Vagina (tissue), 2 donors: ENCODE data around the gene ADAMTS17. TPM values are rescaled to one million over a fixed set of nuclear protein-coding genes. Genes with fewer than 3 reads are reported as not detected.

Source experiments
- DNase-seq, 2 donors: peaks; one replicate each; pipeline ENCODE4 v3.0.0-alpha.2; 2017; ENCODE audit errors: extremely low spot score in 2 of 2
- H3K27ac ChIP-seq: fragments of 200-600 bp; sonication (generic); one replicate; pipeline ENCODE4 v1.5.1; 2019
- H3K27me3 ChIP-seq: fragments of 200-600 bp; sonication (generic); one replicate; pipeline ENCODE4 v1.5.1; 2019
- H3K36me3 ChIP-seq, 2 donors: fragments of 200-600 bp; sonication (generic); one replicate each; pipeline ENCODE4 v1.5.1; 2017 to 2019
- H3K4me1 ChIP-seq: fragments of 200-600 bp; sonication (generic); one replicate; pipeline ENCODE4 v1.5.1; 2019
- H3K4me3 ChIP-seq, 2 donors: fragments of 200-600 bp; sonication (generic); 1 replicate in 1 of 2; 2 replicates in 1 of 2; pipeline ENCODE4 v1.5.1; 2016 to 2019
- H3K9me3 ChIP-seq: fragments of 200-600 bp; sonication (generic); one replicate; pipeline ENCODE4 v1.5.1; 2019
- POLR2A ChIP-seq, 2 donors: fragments of 450-650 bp; IDR thresholded peaks; one replicate each; pipeline ENCODE4 v1.6.1; 2017; ENCODE audit warnings: antibody characterized with exemption in 2 of 2, mild to moderate bottlenecking in 2 of 2, moderate library complexity in 2 of 2
- POLR2AphosphoS5 ChIP-seq, 2 donors: sonication (generic); formaldehyde crosslinking; IDR thresholded peaks; one replicate each; pipeline ENCODE4 v1.9.0; 2017; ENCODE audit warnings: antibody characterized with exemption in 2 of 2, mild to moderate bottlenecking in 2 of 2, low read depth in 1 of 2; ENCODE audit not compliant: insufficient read depth in 1 of 2
- intact Hi-C: fragments of 100-400 bp; cut with DNase I; formaldehyde crosslinking; loops from one replicate; pipeline ENCODE4 v1.15.1; 2023
- total RNA-seq: library from RNA; depleted of rRNA; stranded (reverse); fragments of >200 nt; gene quantifications from one replicate; pipeline ENCODE4 v1.2.3, GENCODE V29; 2016
- TF ChIP-seq, protein P1 (sequence below), 3 experiments: fragments of 450-650 bp in 2 of 3; fragments of 200-600 bp in 1 of 3; sonication (generic) in 1 of 3; IDR thresholded peaks; one replicate each; pipeline ENCODE4 v1.5.1; 2017 to 2019; ENCODE audit warnings: antibody characterized with exemption in 3 of 3, mild to moderate bottlenecking in 2 of 3, moderate library complexity in 2 of 3

Gene ADAMTS17
- total RNA-seq, 1 donor from 2014 or later = 16.0 TPM

DNA sequence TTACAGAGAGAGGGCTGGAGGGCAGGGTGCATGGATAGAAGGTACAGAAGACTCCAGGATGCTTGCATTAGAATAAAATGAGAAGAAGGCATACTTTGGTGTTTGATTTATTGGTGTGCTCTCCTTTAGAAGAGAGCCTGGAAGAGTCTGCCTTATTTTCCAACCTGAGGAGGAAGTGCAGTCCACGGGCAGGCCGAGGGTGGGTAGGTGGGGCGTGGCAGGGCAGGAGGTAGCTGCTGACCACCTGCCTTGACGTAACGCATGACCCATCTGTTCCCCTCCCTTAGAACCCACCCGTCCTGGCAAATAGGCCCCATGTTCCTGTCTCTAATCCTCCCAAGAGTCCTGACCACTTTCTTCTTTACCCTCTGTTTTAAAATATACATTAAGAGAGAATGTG is 386.2 kb downstream of the ADAMTS17 start:
- Histone ChIP-seq H3K4me3 (no peak overlapping the region), H3K27me3 (no peaks in the 10 kb centered on the region), H3K36me3 (no peaks in the 10 kb centered on the region), H3K27ac (no peak overlapping the region), H3K9me3 (no peaks in the 10 kb centered on the region), H3K4me1 (peaks cover 23% of the 10 kb centered on the region)
- no peak for TF ChIP-seq POLR2AphosphoS5 (IDR thresholded peaks at IDR 0.05; ENCODE audit: insufficient read depth in 1 of 2, low read depth in 1 of 2)
- TF ChIP-seq POLR2A (IDR thresholded peaks at IDR 0.05) = no peak
- TF ChIP-seq, protein P1, sequence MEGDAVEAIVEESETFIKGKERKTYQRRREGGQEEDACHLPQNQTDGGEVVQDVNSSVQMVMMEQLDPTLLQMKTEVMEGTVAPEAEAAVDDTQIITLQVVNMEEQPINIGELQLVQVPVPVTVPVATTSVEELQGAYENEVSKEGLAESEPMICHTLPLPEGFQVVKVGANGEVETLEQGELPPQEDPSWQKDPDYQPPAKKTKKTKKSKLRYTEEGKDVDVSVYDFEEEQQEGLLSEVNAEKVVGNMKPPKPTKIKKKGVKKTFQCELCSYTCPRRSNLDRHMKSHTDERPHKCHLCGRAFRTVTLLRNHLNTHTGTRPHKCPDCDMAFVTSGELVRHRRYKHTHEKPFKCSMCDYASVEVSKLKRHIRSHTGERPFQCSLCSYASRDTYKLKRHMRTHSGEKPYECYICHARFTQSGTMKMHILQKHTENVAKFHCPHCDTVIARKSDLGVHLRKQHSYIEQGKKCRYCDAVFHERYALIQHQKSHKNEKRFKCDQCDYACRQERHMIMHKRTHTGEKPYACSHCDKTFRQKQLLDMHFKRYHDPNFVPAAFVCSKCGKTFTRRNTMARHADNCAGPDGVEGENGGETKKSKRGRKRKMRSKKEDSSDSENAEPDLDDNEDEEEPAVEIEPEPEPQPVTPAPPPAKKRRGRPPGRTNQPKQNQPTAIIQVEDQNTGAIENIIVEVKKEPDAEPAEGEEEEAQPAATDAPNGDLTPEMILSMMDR (IDR thresholded peaks at IDR 0.05) = no peak
- peak in 1 of 2 donors; percentile 37 for DNase-seq
- intact Hi-C loops = no loop called here

DNA sequence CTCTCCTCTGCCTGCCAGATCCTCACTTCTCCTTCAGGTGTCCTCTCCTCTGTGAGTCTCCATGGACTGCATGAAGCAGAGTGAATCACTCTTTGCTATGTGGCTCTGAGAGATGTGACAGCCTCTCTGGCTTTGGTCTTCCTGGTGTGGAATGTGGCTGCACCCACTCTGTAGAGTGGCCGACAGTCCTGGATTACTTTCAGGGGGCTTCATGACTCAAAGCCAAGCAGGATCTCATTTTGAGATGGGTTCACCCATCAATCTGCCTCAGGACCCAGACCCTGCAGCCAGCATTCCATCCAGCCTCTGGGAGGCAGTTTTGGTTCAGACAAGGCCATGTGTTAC is 386.6 kb downstream of the ADAMTS17 start:
- DNase-seq = peak; percentile 31 to 77
- Histone ChIP-seq H3K27me3 (no peaks in the 10 kb centered on the region), H3K4me1 (peaks cover 23% of the 10 kb centered on the region), H3K9me3 (no peaks in the 10 kb centered on the region), H3K4me3 (no peak overlapping the region), H3K27ac (no peak overlapping the region), H3K36me3 (no peaks in the 10 kb centered on the region)
- TF ChIP-seq, protein P1 (IDR thresholded peaks at IDR 0.05) = no peak
- TF ChIP-seq POLR2AphosphoS5 (IDR thresholded peaks at IDR 0.05; ENCODE audit: insufficient read depth in 1 of 2, low read depth in 1 of 2) (no peak), POLR2A (IDR thresholded peaks at IDR 0.05) (no peak)
- intact Hi-C loops = no loop called here

DNA sequence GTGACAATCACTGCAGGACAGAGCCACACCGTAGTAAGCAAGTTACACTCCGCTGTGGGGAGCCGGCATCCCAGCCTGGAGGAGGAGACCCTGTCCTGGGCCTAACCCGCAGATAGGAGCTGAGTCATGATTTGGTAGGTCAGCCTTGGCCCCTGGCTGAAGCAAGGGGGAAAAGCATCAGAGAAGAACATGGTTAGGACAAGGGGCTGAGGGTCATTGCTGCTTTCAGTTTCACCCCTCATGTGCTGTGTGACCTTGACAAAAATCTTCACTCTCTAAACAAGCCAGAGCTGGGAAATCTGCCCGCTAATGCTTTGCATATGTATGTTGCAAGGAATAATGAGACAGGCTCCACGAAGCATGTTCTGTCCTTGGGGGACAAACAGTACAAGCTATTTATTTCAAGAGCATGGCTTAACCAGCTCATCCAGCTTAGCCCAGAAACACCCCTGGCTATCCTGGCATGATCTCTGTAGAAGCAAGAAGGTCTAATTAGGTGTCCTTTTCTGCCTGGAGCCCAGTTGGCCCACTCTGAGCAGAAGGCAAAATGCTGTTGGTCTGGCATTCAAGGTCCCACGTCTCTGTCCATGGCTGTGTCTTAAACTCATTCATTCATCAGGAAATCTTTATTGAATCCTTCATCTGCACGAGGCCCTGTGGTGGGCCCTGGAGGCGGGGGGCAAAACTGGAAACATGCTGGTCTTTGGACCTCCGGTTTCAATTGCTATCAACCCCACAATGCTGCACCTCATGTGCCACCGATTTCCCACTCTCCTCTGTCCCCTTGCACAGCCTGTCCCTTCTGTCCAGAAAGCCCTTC is 387.2 kb downstream of the ADAMTS17 start:
- no peaks in the 10 kb centered on the region for H3K9me3 ChIP-seq
- H3K36me3 ChIP-seq = no peaks in the 10 kb centered on the region
- H3K4me3 ChIP-seq = no peak overlapping the region
- peaks cover 23% of the 10 kb centered on the region for H3K4me1 ChIP-seq
- peak; percentile 64 to 81 for DNase-seq
- H3K27me3 ChIP-seq = no peaks in the 10 kb centered on the region
- no peak for TF ChIP-seq POLR2AphosphoS5 (IDR thresholded peaks at IDR 0.05; ENCODE audit: insufficient read depth in 1 of 2, low read depth in 1 of 2)
- intact Hi-C loops = no loop called here
- H3K27ac ChIP-seq = peak overlapping the region; percentile 4

DNA sequence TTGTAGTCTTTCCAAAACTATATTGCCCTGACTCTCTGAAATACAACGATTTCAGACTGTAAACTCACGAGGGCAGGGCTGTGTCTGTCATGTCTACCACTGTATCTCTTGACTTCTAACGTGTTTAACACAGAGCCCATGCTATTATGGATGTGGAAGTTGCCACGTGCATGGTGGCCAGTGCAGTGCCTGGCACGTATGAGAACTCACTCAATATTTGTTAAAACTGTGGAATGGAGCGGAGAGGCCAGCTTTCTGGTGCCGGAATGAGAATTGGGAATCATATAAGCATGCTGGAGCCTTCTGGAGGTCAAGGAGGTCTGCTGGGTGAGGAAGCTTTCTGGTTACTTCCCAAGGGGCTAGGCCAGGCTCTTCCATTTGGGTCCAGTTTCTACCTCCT is 387.9 kb downstream of the ADAMTS17 start:
- no peak for TF ChIP-seq POLR2A (IDR thresholded peaks at IDR 0.05)
- peaks cover 23% of the 10 kb centered on the region for H3K4me1 ChIP-seq
- DNase-seq = peak in 1 of 2 donors; percentile 34
- no peaks in the 10 kb centered on the region for H3K27me3 ChIP-seq
- peak overlapping the region; percentile 4 for H3K27ac ChIP-seq
- no peaks in the 10 kb centered on the region for H3K9me3 ChIP-seq
- no peak overlapping the region for H3K4me3 ChIP-seq
- no peaks in the 10 kb centered on the region for H3K36me3 ChIP-seq
- intact Hi-C loops = no loop called here

DNA sequence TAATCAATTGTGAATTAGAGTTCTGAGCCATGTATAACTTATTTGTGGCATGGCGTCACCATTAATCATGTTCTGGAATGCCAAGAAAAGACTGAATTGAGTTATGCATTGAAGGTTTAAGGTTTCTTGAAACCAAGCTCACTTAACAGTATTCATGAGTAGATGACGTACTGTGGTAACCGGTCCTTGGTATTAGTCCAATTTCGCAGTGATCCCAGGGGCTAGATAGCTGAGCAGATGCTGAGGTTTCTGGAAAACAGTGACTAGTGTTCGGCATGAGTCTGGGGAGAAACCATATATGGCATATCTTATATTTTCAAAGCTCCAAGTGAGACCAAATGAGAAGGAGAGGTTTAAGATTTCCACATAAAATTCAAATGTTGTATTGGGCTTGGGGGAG is 390.3 kb downstream of the ADAMTS17 start:
- no peaks in the 10 kb centered on the region for H3K9me3 ChIP-seq
- intact Hi-C loops = no loop called here
- DNase-seq = no peak
- no peak overlapping the region for H3K27ac ChIP-seq
- H3K4me3 ChIP-seq = no peak overlapping the region
- no peaks in the 10 kb centered on the region for H3K27me3 ChIP-seq
- H3K4me1 ChIP-seq = peaks cover 23% of the 10 kb centered on the region
- H3K36me3 ChIP-seq = no peaks in the 10 kb centered on the region
- TF ChIP-seq POLR2AphosphoS5 (IDR thresholded peaks at IDR 0.05; ENCODE audit: insufficient read depth in 1 of 2, low read depth in 1 of 2) (no peak), POLR2A (IDR thresholded peaks at IDR 0.05) (no peak)
- TF ChIP-seq, protein P1 (IDR thresholded peaks at IDR 0.05) = no peak

DNA sequence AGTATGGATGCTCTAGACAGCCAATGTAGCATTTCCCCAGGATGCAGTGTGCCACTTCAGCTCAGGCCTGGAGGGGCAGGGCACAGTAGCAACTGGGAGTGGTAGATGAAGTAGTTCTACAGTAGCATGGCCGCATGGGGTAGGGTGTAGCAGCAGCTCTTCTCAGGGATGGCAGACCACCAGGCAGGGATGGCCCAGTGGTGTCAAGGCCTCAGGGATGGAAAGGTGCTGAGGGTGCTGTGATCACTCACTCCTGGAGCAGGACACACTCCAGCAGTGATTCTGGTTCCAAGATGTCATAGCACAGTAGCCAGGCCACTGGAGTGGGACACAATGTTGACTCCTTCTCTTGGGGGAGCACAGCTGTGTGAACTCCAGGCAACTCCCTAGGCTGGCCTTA is 397.6 kb downstream of the ADAMTS17 start:
- intact Hi-C loops = no loop called here
- Histone ChIP-seq H3K4me1 (no peaks in the 10 kb centered on the region), H3K27me3 (no peaks in the 10 kb centered on the region), H3K36me3 (no peaks in the 10 kb centered on the region), H3K4me3 (no peak overlapping the region), H3K9me3 (peaks cover 18% of the 10 kb centered on the region), H3K27ac (no peak overlapping the region)
- DNase-seq = peak in 1 of 2 donors; percentile 69
- TF ChIP-seq POLR2AphosphoS5 (IDR thresholded peaks at IDR 0.05; ENCODE audit: insufficient read depth in 1 of 2, low read depth in 1 of 2) (no peak), POLR2A (IDR thresholded peaks at IDR 0.05) (no peak)
- TF ChIP-seq, protein P1 (IDR thresholded peaks at IDR 0.05) = no peak
